ENCODE results near the gene STK26.

DNA sequence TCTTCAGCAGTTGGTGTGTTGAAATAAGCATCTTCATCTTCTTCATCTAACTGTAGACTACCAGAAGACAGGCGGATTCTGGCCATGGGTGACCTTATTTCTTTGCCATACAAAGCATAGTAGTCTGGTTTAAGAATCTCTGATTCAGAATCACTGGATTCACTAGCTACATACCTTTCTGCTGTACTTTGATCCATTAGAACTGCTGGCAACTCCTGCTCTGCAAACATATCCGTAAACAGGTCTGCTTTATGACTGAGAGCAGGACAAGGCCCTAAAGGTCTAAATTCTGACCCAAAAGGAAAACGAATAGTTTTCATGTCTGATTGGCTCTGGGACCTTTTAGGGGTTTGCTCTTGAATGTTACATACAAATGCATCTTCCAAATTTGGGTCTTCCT lies 54.8 kb downstream of the STK26 start:
- TF ChIP-seq, protein P1, sequence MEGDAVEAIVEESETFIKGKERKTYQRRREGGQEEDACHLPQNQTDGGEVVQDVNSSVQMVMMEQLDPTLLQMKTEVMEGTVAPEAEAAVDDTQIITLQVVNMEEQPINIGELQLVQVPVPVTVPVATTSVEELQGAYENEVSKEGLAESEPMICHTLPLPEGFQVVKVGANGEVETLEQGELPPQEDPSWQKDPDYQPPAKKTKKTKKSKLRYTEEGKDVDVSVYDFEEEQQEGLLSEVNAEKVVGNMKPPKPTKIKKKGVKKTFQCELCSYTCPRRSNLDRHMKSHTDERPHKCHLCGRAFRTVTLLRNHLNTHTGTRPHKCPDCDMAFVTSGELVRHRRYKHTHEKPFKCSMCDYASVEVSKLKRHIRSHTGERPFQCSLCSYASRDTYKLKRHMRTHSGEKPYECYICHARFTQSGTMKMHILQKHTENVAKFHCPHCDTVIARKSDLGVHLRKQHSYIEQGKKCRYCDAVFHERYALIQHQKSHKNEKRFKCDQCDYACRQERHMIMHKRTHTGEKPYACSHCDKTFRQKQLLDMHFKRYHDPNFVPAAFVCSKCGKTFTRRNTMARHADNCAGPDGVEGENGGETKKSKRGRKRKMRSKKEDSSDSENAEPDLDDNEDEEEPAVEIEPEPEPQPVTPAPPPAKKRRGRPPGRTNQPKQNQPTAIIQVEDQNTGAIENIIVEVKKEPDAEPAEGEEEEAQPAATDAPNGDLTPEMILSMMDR (IDR thresholded peaks at IDR 0.05; ENCODE audit: insufficient read depth, low read length): no peak
- TF ChIP-seq, protein P2, sequence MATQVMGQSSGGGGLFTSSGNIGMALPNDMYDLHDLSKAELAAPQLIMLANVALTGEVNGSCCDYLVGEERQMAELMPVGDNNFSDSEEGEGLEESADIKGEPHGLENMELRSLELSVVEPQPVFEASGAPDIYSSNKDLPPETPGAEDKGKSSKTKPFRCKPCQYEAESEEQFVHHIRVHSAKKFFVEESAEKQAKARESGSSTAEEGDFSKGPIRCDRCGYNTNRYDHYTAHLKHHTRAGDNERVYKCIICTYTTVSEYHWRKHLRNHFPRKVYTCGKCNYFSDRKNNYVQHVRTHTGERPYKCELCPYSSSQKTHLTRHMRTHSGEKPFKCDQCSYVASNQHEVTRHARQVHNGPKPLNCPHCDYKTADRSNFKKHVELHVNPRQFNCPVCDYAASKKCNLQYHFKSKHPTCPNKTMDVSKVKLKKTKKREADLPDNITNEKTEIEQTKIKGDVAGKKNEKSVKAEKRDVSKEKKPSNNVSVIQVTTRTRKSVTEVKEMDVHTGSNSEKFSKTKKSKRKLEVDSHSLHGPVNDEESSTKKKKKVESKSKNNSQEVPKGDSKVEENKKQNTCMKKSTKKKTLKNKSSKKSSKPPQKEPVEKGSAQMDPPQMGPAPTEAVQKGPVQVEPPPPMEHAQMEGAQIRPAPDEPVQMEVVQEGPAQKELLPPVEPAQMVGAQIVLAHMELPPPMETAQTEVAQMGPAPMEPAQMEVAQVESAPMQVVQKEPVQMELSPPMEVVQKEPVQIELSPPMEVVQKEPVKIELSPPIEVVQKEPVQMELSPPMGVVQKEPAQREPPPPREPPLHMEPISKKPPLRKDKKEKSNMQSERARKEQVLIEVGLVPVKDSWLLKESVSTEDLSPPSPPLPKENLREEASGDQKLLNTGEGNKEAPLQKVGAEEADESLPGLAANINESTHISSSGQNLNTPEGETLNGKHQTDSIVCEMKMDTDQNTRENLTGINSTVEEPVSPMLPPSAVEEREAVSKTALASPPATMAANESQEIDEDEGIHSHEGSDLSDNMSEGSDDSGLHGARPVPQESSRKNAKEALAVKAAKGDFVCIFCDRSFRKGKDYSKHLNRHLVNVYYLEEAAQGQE (IDR thresholded peaks at IDR 0.05; ENCODE audit: insufficient replicate concordance, low read depth): no peak
- TF ChIP-seq POLR2AphosphoS5 (IDR thresholded peaks at IDR 0.05; ENCODE audit: low read depth) (no peak), SPI1 (IDR thresholded peaks at IDR 0.05; ENCODE audit: borderline replicate concordance, low read depth) (no peak), GABPA (IDR thresholded peaks at IDR 0.05; ENCODE audit: low read depth) (no peak)
